ENCODE data around the gene ZBTB32.
"Not testable (repeated sequence)": the region's sequence is repeated elsewhere in the genome, so short reads cannot be mapped to it uniquely, and the experiment has no call there.

The ZBTB32 gene

DNA sequence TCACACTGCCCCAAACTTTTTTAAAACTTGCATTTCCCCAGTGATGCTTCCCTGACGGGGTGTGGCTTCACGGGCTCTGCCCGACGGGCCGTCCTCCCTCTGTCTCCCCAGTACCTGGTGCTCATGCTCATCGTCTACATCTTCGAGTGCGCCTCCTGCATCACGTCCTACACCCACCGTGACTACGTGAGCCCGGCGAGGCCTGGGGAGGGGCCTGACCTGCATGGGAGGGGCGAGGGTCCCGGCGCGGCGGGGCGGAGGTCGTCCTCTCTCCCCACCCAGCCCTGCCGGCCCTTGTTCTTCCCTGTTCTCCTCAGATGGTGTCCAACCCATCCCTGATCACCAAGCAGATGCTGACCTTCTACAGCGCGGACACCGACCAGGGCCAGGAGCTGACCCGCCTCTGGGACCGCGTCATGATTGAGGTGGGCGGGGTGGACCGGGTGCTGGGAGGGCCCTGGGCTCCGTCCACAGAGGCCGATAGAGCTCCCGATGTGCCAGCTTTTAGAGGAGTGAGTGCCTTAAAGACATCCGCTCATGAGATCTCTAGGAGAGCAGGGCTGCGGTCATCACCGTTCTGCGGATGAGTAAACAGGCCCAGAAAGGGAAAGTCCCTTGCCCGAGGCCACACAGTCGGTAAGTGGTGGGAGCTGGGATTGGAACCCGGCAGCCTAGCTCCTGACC is 31.1 kb upstream of the ZBTB32 start:
- DNase-seq (ENCODE audit: insufficient read length, low spot score) (peak; percentile 85), FAIRE-seq (peak; percentile 53)
- 0 out of 2 replicates have a peak, but pooled peaks have one; percentile 34 for TF ChIP-seq POLR2A (IDR thresholded peaks at IDR 0.05; ENCODE audit: low read depth, low read length)

DNA sequence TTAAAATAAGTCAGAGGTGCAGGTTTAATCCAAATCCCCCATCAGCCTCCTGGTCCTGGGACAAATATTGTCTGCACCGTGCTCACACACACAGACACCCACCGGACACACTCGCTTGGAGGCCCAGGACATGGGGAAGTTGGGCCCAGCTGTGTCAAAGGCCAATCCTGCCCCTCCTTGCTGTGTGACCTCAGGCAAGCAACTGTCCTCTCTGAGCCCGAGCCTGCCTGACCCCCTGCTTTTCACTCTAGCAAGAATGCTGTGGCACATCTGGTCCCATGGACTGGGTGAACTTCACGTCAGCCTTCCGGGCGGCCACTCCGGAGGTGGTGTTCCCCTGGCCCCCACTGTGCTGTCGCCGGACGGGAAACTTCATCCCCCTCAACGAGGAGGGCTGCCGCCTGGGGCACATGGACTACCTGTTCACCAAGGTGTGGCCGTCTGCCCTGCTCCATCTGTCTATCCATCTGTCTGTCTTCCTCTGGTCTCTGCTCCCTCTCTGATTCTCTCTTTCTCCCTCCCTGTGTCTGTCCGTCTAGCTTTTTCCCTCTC is 28.7 kb upstream of the ZBTB32 start:
- FAIRE-seq (no peak), DNase-seq (ENCODE audit: insufficient read length, low spot score) (no peak)
- TF ChIP-seq POLR2A (IDR thresholded peaks at IDR 0.05; ENCODE audit: low read depth, low read length) = no peak

DNA sequence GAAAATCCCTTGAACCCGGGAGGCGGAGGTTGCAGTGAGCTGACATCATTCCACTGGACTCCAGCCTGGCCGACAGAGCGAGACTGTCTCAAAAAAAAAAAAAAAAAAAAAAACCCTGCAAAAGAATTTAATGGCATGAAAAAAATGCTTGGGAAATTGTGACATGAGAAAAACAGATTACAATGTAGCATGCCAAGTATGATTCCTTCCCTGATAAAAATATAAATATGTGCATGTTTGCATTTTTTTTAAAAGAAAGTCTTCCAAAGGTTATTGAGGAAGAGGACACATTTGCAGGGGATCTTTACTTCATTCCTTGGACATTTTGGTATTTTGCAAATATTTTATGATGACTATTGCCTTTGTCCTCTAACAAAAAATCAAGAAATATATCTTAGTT is 14.5 kb upstream of the ZBTB32 start:
- FAIRE-seq (no peak), DNase-seq (ENCODE audit: insufficient read length, low spot score) (no peak)
- no peak for TF ChIP-seq POLR2A (IDR thresholded peaks at IDR 0.05; ENCODE audit: low read depth, low read length)

DNA sequence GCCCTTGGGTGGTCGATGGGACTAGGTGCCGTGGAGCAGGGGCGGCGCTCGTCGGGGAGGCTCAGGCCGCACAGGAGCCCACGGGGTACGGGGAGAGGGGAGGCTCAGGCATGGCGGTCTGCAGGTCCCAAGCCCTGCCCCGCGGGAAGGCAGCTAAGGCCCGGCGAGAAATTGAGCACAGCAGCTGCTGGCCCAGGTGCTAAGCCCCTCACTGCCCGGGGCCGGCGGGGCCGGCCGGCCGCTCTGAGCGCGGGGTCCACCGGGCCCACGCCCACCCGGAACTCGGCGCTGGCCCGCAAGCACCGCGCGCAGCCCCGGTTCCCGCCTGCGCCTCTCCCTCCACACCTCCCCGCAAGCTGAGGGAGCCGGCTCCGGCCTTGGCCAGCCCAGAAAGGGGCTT is 13.3 kb upstream of the ZBTB32 start:
- not testable (repeated sequence) for DNase-seq (ENCODE audit: insufficient read length, low spot score); FAIRE-seq

DNA sequence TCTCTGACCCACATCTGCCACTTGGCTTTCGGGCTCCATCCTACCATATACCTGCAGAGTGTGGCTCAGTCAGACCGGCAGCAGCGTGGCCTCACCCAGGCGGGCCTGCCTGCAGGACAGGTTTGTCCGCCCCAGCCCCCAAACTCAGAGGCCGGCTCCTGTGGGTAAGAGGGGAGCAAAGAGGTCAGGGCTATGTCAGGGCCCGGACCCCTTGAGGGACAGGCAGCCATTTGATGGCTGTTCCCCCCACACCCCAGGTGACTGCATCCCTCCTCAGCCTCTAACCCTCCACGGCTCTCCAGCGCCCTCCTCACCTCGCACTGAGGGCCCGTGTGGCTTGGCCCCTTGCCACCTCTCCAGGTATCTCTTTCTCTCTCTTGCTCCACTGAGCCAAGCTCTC is 12.3 kb upstream of the ZBTB32 start:
- TF ChIP-seq POLR2A (IDR thresholded peaks at IDR 0.05; ENCODE audit: low read depth, low read length) = no peak
- FAIRE-seq (no peak), DNase-seq (ENCODE audit: insufficient read length, low spot score) (no peak)

DNA sequence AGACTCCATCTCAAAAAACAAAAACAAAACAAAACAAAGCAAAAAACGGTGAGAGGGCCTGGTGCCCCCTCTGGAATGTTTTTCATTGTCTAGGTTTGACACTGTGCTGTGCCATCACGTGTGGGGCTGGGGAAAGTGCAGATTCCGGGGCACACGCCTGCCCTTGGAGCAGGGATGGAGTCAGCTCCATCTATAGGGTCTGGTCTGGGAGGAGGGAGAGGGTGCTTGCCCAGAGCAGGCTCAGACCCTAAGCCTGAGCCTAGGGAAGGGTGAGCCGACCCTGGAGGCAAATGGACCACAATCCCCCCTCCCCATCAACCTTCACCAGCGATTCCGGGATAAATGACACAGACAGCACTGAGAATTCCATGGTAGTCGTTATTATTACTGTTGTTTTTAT is 10.9 kb upstream of the ZBTB32 start:
- no peak for TF ChIP-seq POLR2A (IDR thresholded peaks at IDR 0.05; ENCODE audit: low read depth, low read length)
- DNase-seq (ENCODE audit: insufficient read length, low spot score) = no peak
- no peak for FAIRE-seq

DNA sequence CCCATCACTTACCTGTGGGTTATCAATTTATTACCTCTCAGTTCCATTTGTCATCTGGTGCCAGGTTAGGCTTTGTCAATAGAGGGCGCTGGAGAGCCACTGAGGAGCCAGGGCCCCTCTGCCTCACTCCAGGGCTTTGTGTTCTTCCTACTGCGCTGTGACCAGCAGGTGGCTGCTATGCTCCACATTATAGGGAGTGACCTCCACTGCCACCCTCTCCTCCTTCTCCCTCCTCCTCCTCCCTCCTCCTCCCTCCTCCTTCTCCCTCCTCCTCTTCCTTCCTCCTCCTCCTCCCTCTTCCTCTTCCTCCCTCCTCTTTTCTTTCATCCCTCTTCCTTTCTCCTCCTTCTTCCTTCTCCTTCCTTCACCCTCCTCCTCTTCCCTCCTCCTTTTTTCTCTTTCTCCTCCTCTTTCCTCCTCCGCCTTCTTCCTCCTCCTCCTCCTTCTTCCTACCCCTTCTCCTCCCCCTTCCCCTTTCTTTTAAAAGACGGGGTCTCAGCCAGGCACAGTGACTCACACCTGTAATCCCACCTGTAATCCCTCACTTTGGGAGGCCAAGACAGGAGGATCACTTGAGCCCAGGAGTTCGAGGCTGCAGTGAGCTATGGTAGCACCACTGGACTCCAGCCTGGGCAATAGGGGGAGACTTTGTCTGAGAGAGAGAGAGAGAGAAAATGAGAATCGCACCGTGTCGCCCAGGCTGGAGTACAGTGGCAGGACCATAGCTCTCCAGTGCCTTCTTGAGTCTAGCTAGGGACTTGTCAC is 10.3 kb upstream of the ZBTB32 start:
- peak; percentile 92 for FAIRE-seq

DNA sequence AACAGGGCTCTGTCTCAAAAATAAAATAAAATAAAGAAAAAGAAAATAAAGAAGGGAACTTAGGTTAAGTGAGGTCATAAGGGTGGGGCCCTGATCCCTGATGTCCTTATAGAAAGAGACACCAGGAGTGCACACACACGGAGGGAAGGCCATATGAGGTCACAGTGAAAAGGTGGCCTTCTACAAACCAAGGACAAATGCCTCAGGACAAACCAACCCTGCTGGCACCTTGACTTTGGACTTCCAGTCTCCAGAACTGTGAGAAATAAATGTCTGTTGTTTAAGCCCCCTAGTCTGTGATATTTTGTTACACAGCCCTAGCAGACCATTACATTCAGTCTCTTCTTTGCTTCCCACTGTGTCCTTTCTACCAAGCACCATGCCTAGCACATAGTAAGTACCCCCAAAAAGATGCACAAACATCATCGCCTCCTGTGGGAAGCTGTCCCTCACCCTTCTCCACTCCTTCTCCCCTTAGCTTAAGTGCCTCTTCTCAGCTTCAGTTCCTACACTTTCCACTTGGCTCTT is 8.4 kb upstream of the ZBTB32 start:
- DNase-seq (ENCODE audit: insufficient read length, low spot score) (no peak), FAIRE-seq (no peak)
- TF ChIP-seq POLR2A (IDR thresholded peaks at IDR 0.05; ENCODE audit: low read depth, low read length) = no peak

More for the DNA sequence above, 10.3 kb upstream of the ZBTB32 start:
- TF ChIP-seq POLR2A (IDR thresholded peaks at IDR 0.05; ENCODE audit: low read depth, low read length) = no peak
- DNase-seq (ENCODE audit: insufficient read length, low spot score) = peak; percentile 93

DNA sequence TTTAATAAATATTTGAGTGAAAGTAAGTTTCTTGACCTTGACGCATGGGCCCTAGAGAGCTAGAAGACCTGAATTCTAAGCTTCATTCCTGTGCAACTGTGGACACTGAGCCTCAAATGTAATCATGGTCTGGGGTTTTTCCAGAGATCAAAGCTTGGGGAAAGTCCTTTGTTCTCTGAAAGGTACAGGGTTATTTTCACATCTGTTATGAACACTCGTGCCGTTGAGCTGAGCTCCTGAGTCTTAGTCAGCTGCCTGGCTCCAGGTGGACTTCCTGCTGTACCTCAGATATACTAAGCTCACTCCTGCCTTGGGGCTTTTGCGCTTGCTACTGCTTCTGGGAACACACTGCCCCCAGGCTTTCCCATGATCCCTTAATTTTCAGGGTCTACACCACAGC is 7.5 kb upstream of the ZBTB32 start:
- no peak for DNase-seq (ENCODE audit: insufficient read length, low spot score)
- no peak for FAIRE-seq

DNA sequence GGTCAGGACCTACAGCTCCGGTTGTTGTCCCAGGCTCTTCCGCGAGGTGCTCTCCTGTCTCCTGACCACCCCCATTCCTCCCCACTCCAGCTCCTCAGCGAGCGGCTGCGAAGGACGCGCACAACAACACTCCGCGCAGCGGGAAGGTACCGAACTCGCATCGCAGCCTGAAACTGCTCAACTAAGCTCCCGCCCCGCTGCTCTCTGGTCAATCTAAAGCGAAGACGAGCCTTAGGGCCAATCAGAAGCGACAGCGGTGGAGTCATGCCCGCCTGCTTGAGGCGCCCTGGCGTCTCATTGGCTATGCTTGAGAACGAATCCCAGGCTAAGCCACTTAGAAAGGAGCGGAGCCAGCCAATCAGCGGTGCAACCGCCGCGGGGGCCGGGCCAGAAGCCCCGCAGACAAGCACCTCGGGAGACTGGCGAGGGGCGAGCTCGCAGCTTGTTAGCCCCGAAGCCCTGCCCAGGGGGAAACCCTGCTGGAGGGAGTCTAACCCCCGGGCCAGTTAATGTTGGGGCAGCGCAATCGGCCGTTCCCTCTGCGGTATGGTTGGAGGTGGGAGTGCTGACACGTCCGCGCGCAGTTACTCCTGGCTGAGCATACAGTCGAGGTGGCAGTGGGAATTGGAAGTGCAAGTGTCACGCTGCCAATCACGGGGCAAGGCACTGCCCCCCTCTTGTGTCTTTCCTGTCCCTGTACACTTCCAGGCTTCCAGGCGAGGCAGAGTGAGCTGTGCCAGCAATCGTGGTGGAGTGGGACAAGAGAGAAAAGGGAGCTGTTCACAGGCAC is 1.9 kb upstream of the ZBTB32 start:
- TF ChIP-seq POLR2A (IDR thresholded peaks at IDR 0.05; ENCODE audit: low read depth, low read length) = peak; percentile 57
- peak; percentile 99 for DNase-seq (ENCODE audit: insufficient read length, low spot score)
- peak; percentile 53 for FAIRE-seq

More for the DNA sequence above, 7.5 kb upstream of the ZBTB32 start:
- no peak for TF ChIP-seq POLR2A (IDR thresholded peaks at IDR 0.05; ENCODE audit: low read depth, low read length)

DNA sequence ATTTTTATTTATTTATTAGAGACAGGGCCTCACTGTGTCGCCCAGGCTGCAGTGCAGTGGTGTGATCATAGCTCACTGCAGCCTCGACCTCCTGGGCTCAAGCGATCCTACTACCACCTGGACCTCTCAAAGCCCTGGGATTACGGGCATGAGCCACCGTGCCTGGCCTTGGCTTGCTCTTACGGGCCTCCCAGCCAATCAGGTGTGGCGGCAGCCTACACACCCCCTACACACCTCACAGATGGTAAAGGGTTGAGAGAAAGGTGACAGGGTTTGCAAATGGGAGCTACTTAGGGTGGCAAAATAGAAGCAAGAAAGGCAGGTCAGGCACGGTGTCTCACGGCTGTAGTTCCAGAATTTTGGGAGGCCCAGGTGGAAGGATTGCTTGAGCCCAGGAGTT is 1.0 kb upstream of the ZBTB32 start:
- DNase-seq (ENCODE audit: insufficient read length, low spot score) (no peak), FAIRE-seq (no peak)
- TF ChIP-seq POLR2A (IDR thresholded peaks at IDR 0.05; ENCODE audit: low read depth, low read length) = no peak

DNA sequence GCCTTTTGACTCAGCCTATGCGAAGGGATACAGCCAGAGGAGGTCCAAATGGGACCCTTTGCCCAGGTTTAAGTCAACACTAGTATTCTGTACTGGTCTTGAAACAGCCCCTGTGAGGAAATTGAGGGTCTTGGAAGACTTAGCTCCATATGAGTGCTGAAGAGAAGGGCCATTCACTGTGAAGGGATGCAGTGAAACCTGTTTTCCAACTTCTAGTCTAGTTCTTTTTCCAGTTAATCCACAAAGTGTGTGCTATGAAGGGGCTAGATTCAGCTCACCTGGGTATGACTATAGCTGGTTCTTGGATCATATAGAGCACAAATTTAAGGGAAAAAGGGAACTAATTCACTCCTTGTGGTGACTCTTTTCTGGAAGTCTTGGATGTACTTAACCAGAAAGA is 4.0 kb downstream of the ZBTB32 start:
- DNase-seq (ENCODE audit: insufficient read length, low spot score) = no peak
- no peak for TF ChIP-seq POLR2A (IDR thresholded peaks at IDR 0.05; ENCODE audit: low read depth, low read length)
- FAIRE-seq = no peak

DNA sequence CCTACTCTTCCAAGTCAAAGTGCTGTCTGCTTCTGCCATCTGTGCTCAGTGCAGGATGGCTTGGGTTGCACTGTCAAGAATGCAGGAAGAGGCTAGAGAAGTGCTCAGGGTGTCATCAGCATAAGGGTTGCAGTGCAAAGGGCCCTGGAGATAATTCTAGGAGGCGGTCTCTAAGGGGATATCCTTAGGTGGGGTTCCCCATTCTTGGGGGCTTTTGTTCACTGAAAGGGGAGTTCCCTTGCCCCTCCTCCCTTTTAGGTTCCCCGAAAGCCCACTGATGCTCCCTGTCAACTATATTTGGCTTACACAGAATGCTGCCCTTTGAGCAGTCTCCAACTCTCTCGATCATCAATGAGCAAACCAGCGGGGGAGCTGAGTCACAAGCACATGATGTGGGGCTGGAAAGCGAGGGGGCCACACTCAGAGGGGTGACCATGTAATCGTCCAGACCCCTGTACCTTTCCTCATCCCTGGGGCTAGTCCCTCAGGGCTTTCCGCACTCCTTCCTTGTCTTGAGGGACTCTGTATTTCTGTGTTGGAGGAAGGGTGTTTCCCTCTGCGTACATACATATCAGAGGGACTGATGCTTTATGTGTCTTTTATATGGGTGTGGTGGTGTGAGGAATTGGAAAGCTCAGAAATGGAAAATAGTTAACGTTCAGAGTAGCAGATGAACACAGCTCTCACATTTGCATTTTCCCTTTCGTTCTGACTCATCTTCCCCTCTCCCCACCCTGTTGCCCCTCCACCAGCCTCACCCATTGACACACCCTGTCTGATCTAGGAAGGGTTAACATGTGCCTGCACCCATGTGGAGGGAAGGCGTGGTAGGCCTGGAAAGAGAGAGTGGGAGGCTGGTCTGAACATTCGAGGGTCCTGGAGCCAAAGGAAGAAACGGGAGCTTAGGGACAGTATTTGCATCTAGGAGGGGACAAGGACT is 6.7 kb downstream of the ZBTB32 start:
- FAIRE-seq = no peak
- no peak for DNase-seq (ENCODE audit: insufficient read length, low spot score)

More for the DNA sequence above, 6.7 kb downstream of the ZBTB32 start:
- no peak for TF ChIP-seq POLR2A (IDR thresholded peaks at IDR 0.05; ENCODE audit: low read depth, low read length)

Measured in H54 (cell line).